LNCAP (cell line): ENCODE results near the gene CSAG2.
A peak's percentile ranks its signal among the peaks of the same experiment; 100 is the strongest.
"Not testable (repeated sequence)": the region's sequence is repeated elsewhere in the genome, so short reads cannot be mapped to it uniquely, and the experiment has no call there.

ENCODE experiments used
- CTCF ChIP-seq: fragments of 450-650 bp; IDR thresholded peaks from 2 replicates; pipeline ENCODE4 v1.5.1; 2017; ENCODE audit warnings: mild to moderate bottlenecking

CSAG2 gene

GRCh38 chrX:152725409-152725808 lies 16.3 kb upstream of the CSAG2 start:
- no peak for TF ChIP-seq CTCF

- not testable (repeated sequence) for TF ChIP-seq CTCF
Observed at GRCh38 chrX:152713815-152714787, 5.0 kb upstream of the CSAG2 start, which contains the start of gene MAGEA2B. Gene MAGEA2B (plus strand): TSS chrX:152714628. CDS start chrX:152717107, 2,479 bp downstream.

- not testable (repeated sequence) for TF ChIP-seq CTCF
Observed at GRCh38 chrX:152697952-152698931, 10.8 kb downstream of the CSAG2 start, which contains the start of gene MAGEA3. Gene MAGEA3 (plus strand): TSS chrX:152698794. CDS start chrX:152700833, 2,039 bp downstream.

- no peak for TF ChIP-seq CTCF
Observed at GRCh38 chrX:152674135-152674534, 34.9 kb downstream of the CSAG2 start.

GRCh38 chrX:152663086-152663485 lies 46.0 kb downstream of the CSAG2 start:
- no peak for TF ChIP-seq CTCF

GRCh38 chrX:152658302-152658701 lies 50.8 kb downstream of the CSAG2 start:
- peak; percentile 25; the same call in 1 of the 2 replicates for TF ChIP-seq CTCF
